ENCODE results near the gene NHLRC3. TPM values are rescaled to one million over a fixed set of nuclear protein-coding genes. Genes with fewer than 3 reads are reported as not detected.

NHLRC3 gene
- total RNA-seq, 1 donor = 26.4 TPM

- H3K27ac ChIP-seq (ENCODE audit: low read depth, low read length) = no peak overlapping the region
- DNase-seq (ENCODE audit: insufficient read length, low spot score, missing footprints) = no peak
- H3K27me3 ChIP-seq (ENCODE audit: insufficient read depth, low read length) = no peaks in the 10 kb centered on the region
- peaks cover 14% of the 10 kb centered on the region for H3K4me1 ChIP-seq (ENCODE audit: insufficient read depth, low read length)
- H2AFZ ChIP-seq (ENCODE audit: low read length) = no peak overlapping the region
- H3K36me3 ChIP-seq (ENCODE audit: insufficient read depth, low read length) = peaks cover 16% of the 10 kb centered on the region
- peaks cover 55% of the 10 kb centered on the region for H3K79me2 ChIP-seq (ENCODE audit: insufficient read depth, low read length)
- no peak overlapping the region for H3K4me2 ChIP-seq (ENCODE audit: insufficient read depth, low read length)
- H4K20me1 ChIP-seq (ENCODE audit: insufficient read depth, low read length) = peaks cover 16% of the 10 kb centered on the region
- TF ChIP-seq, protein P1, sequence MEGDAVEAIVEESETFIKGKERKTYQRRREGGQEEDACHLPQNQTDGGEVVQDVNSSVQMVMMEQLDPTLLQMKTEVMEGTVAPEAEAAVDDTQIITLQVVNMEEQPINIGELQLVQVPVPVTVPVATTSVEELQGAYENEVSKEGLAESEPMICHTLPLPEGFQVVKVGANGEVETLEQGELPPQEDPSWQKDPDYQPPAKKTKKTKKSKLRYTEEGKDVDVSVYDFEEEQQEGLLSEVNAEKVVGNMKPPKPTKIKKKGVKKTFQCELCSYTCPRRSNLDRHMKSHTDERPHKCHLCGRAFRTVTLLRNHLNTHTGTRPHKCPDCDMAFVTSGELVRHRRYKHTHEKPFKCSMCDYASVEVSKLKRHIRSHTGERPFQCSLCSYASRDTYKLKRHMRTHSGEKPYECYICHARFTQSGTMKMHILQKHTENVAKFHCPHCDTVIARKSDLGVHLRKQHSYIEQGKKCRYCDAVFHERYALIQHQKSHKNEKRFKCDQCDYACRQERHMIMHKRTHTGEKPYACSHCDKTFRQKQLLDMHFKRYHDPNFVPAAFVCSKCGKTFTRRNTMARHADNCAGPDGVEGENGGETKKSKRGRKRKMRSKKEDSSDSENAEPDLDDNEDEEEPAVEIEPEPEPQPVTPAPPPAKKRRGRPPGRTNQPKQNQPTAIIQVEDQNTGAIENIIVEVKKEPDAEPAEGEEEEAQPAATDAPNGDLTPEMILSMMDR (IDR thresholded peaks at IDR 0.05; ENCODE audit: extremely low read depth, low read depth, low read length) = no peak
- H3K4me3 ChIP-seq (ENCODE audit: insufficient read depth, low read length) = no peak overlapping the region
- no peaks in the 10 kb centered on the region for H3K9me3 ChIP-seq (ENCODE audit: low read depth, low read length)
Observed at GRCh38 chr13:39032150-39032549, 6.1 kb upstream of the NHLRC3 start.

- Histone ChIP-seq H4K20me1 (ENCODE audit: insufficient read depth, low read length) (peaks cover 16% of the 10 kb centered on the region), H3K27me3 (ENCODE audit: insufficient read depth, low read length) (no peaks in the 10 kb centered on the region), H3K4me2 (ENCODE audit: insufficient read depth, low read length) (no peak overlapping the region), H3K9me3 (ENCODE audit: low read depth, low read length) (no peaks in the 10 kb centered on the region), H3K36me3 (ENCODE audit: insufficient read depth, low read length) (no peaks in the 10 kb centered on the region), H3K4me3 (ENCODE audit: insufficient read depth, low read length) (no peak overlapping the region), H2AFZ (ENCODE audit: low read length) (no peak overlapping the region), H3K79me2 (ENCODE audit: insufficient read depth, low read length) (peaks cover 70% of the 10 kb centered on the region), H3K27ac (ENCODE audit: low read depth, low read length) (no peak overlapping the region), H3K4me1 (ENCODE audit: insufficient read depth, low read length) (peaks cover 14% of the 10 kb centered on the region)
- TF ChIP-seq, protein P1 (IDR thresholded peaks at IDR 0.05; ENCODE audit: extremely low read depth, low read depth, low read length) = no peak
- no peak for DNase-seq (ENCODE audit: insufficient read length, low spot score, missing footprints)
Observed at GRCh38 chr13:39034085-39034484, 4.2 kb upstream of the NHLRC3 start.

DNA sequence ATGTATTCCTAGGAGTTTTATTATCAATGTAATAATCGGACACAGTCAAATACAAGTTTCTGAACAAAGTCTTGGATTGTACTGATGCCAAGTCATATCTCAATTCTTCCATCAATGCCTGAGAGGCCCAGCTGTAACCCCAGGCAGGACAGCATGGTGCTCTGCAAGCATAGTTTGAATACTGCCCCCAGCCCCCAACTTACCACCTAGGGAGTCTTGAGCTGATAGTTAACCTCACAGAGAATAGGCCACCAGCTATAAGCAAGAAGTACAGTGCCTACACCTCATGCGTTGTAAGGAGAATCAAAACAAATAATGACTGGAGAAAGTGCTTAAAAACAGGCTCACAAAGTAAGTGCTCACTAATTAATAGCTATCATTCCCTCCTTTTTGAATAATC lies 3.1 kb upstream of the NHLRC3 start:
- Histone ChIP-seq H2AFZ (ENCODE audit: low read length) (no peak overlapping the region), H3K27me3 (ENCODE audit: insufficient read depth, low read length) (no peaks in the 10 kb centered on the region), H3K79me2 (ENCODE audit: insufficient read depth, low read length) (peaks cover 74% of the 10 kb centered on the region)

DNA sequence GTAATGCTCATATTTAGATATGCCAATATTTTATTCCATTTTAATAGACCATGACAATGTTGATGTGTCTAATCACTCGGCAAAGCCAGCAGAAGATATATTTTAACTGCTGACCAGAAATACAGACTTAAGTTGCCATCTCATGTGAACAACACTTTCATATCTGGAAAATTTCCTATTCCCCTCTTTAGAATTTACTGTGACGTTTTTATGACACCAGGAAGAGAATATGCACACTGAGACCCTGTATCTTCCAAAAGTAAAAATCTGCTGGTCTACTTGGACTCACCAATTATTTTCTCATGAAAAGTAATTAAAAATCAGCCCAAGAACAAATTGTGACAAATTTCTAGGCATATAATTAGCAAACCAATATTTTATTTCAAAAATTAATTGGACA lies 2.5 kb upstream of the NHLRC3 start:
- TF ChIP-seq, protein P1 (IDR thresholded peaks at IDR 0.05; ENCODE audit: extremely low read depth, low read depth, low read length) = no peak
- DNase-seq (ENCODE audit: insufficient read length, low spot score, missing footprints) = no peak
- peaks cover 16% of the 10 kb centered on the region for H4K20me1 ChIP-seq (ENCODE audit: insufficient read depth, low read length)
- no peaks in the 10 kb centered on the region for H3K9me3 ChIP-seq (ENCODE audit: low read depth, low read length)
- H3K27ac ChIP-seq (ENCODE audit: low read depth, low read length) = peak overlapping the region; percentile 95
- H3K4me3 ChIP-seq (ENCODE audit: insufficient read depth, low read length) = peak overlapping the region; percentile 90
- no peaks in the 10 kb centered on the region for H3K27me3 ChIP-seq (ENCODE audit: insufficient read depth, low read length)
- no peaks in the 10 kb centered on the region for H3K36me3 ChIP-seq (ENCODE audit: insufficient read depth, low read length)
- peak overlapping the region; percentile 97 for H3K4me2 ChIP-seq (ENCODE audit: insufficient read depth, low read length)
- peaks cover 72% of the 10 kb centered on the region for H3K79me2 ChIP-seq (ENCODE audit: insufficient read depth, low read length)
- H3K4me1 ChIP-seq (ENCODE audit: insufficient read depth, low read length) = peaks cover 21% of the 10 kb centered on the region
- no peak overlapping the region for H2AFZ ChIP-seq (ENCODE audit: low read length)

More for the DNA sequence above, 3.1 kb upstream of the NHLRC3 start:
- Histone ChIP-seq H3K4me3 (ENCODE audit: insufficient read depth, low read length) (peak overlapping the region; percentile 90), H3K36me3 (ENCODE audit: insufficient read depth, low read length) (no peaks in the 10 kb centered on the region), H3K4me2 (ENCODE audit: insufficient read depth, low read length) (peak overlapping the region; percentile 97), H3K4me1 (ENCODE audit: insufficient read depth, low read length) (peaks cover 17% of the 10 kb centered on the region), H3K9me3 (ENCODE audit: low read depth, low read length) (no peaks in the 10 kb centered on the region), H3K27ac (ENCODE audit: low read depth, low read length) (no peak overlapping the region), H4K20me1 (ENCODE audit: insufficient read depth, low read length) (peaks cover 16% of the 10 kb centered on the region)
- TF ChIP-seq, protein P1 (IDR thresholded peaks at IDR 0.05; ENCODE audit: extremely low read depth, low read depth, low read length) = no peak
- DNase-seq (ENCODE audit: insufficient read length, low spot score, missing footprints) = no peak
